ENCODE results near the gene PRKCA.

GRCh38 chr17:66850692-66851091, 548.3 kb downstream of the PRKCA start:
- TF ChIP-seq POLR2AphosphoS5 (IDR thresholded peaks at IDR 0.05) = no peak
- TF ChIP-seq, protein P1, sequence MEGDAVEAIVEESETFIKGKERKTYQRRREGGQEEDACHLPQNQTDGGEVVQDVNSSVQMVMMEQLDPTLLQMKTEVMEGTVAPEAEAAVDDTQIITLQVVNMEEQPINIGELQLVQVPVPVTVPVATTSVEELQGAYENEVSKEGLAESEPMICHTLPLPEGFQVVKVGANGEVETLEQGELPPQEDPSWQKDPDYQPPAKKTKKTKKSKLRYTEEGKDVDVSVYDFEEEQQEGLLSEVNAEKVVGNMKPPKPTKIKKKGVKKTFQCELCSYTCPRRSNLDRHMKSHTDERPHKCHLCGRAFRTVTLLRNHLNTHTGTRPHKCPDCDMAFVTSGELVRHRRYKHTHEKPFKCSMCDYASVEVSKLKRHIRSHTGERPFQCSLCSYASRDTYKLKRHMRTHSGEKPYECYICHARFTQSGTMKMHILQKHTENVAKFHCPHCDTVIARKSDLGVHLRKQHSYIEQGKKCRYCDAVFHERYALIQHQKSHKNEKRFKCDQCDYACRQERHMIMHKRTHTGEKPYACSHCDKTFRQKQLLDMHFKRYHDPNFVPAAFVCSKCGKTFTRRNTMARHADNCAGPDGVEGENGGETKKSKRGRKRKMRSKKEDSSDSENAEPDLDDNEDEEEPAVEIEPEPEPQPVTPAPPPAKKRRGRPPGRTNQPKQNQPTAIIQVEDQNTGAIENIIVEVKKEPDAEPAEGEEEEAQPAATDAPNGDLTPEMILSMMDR (IDR thresholded peaks at IDR 0.05) = no peak
- no peak for TF ChIP-seq POLR2A (IDR thresholded peaks at IDR 0.05)
